ENCODE results near the gene DOCK2. TPM values are rescaled to one million over a fixed set of nuclear protein-coding genes. Genes with fewer than 3 reads are reported as not detected.

DOCK2 gene
- polyA plus RNA-seq, 1 of the 3 experiments (the other 2 are of a cell fraction) = 3.8 TPM

- Histone ChIP-seq H3K9ac (no peak overlapping the region), H3K4me1 (ENCODE audit: control insufficient read depth in 1 of 2, insufficient read depth in 2 of 2, low read depth in 1 of 2, low read length in 1 of 2) (peaks cover 19 to 27% of the 10 kb centered on the region in 2 experiments), H4K20me1 (ENCODE audit: insufficient read depth) (no peaks in the 10 kb centered on the region), H3K4me2 (peak overlapping the region; percentile 28; the same call in 1 of the 2 replicates), H3K9me3 (no peaks in the 10 kb centered on the region), H3K27ac (ENCODE audit: low read depth in 2 of 2, low read length in 1 of 2) (peak overlapping the region; percentile 40 to 56; a peak in 3 of 4 replicates), H3K36me3 (replicated peaks in 1 of 2; ENCODE audit: control insufficient read depth in 1 of 2, insufficient read depth in 2 of 2, low read length in 1 of 2) (no peaks in the 10 kb centered on the region), H3F3A (replicated peaks; ENCODE audit: insufficient read depth) (peaks cover 8% of the 10 kb centered on the region), H2AFZ (ENCODE audit: low read depth) (no peak overlapping the region; the same call in 1 of the 2 replicates), H3K79me2 (ENCODE audit: insufficient read depth) (no peaks in the 10 kb centered on the region), H3K4me3 (ENCODE audit: low read depth in 2 of 2, low read length in 1 of 2) (no peak overlapping the region), H3K27me3 (ENCODE audit: insufficient read depth) (no peaks in the 10 kb centered on the region), H3K9me2 (no peaks in the 10 kb centered on the region)
- WGBS (ENCODE audit: low lambda C conversion rate) = 84% methylated on average over 5 of the region's 8 CpGs
- TF ChIP-seq REST (IDR thresholded peaks at IDR 0.05; ENCODE audit: low read depth, low read length) = peak; percentile 74
- no peak for TF ChIP-seq NRF1 (IDR thresholded peaks at IDR 0.05; ENCODE audit: low read depth, low read length)
- no peak for TF ChIP-seq EZH2phosphoT487 (IDR thresholded peaks at IDR 0.05; ENCODE audit: borderline replicate concordance, low read depth)
- no peak for TF ChIP-seq MXI1 (IDR thresholded peaks at IDR 0.05; ENCODE audit: low read depth, low read length)
- no peak for TF ChIP-seq MEF2A (IDR thresholded peaks at IDR 0.05; ENCODE audit: borderline replicate concordance, low read depth)
- TF ChIP-seq TCF12 (IDR thresholded peaks at IDR 0.05) = no peak
- TF ChIP-seq RXRA (IDR thresholded peaks at IDR 0.05; ENCODE audit: borderline replicate concordance, low read depth) = no peak
- peak; percentile 24; the same call in 1 of the 2 replicates for TF ChIP-seq MAX (IDR thresholded peaks at IDR 0.05; ENCODE audit: low read depth)
- TF ChIP-seq GATA2 (CRISPR knock-in tag; IDR thresholded peaks at IDR 0.05) = no peak
- no peak for TF ChIP-seq RCOR1 (IDR thresholded peaks at IDR 0.05; ENCODE audit: low read length)
- no peak for TF ChIP-seq USF1 (IDR thresholded peaks at IDR 0.05; ENCODE audit: borderline replicate concordance, low read depth)
- TF ChIP-seq TAF1 (IDR thresholded peaks at IDR 0.05; ENCODE audit: borderline replicate concordance, low read depth, low read length) = no peak
- no peak for TF ChIP-seq CHD2 (IDR thresholded peaks at IDR 0.05; ENCODE audit: low read length, partially characterized antibody)
- POLR2A ChIA-PET = no interaction called here
- CTCF ChIA-PET = interaction anchor here (1.1 kb wide), 1 partner anchor 217 kb away, joined by 3 read pairs; no protein-coding TSS in a partner anchor
- peak; percentile 21 for DNase-seq
Measured at GRCh38 chr5:169763376-169764017, 126.4 kb downstream of the DOCK2 start.

Data from SK-N-SH (cell line).